Neural progenitor cell (in vitro differentiated cells): ENCODE measurements around the gene IL17C.

ENCODE experiments used
- CTCF ChIP-seq: fragments of 200-600 bp; sonication (generic); IDR thresholded peaks from 2 replicates; pipeline ENCODE4 v1.5.1; 2017; ENCODE audit warnings: antibody characterized with exemption, mild to moderate bottlenecking
- EZH2 ChIP-seq: fragments of 200-600 bp; sonication (generic); IDR thresholded peaks from 2 replicates; pipeline ENCODE4 v1.6.1; 2017; ENCODE audit warnings: antibody characterized with exemption, mild to moderate bottlenecking, moderate library complexity
- EZH2phosphoT487 ChIP-seq: fragments of 200-600 bp; sonication (generic); IDR thresholded peaks from 2 replicates; pipeline ENCODE4 v1.6.1; 2017; ENCODE audit warnings: antibody characterized with exemption

- TF ChIP-seq CTCF: no peak
- no peak for TF ChIP-seq EZH2phosphoT487
- no peak for TF ChIP-seq EZH2
Observed at GRCh38 chr16:88657371-88657770, 19.0 kb downstream of the IL17C start.
